ENCODE measurements around the gene SIGLEC11. TPM values are rescaled to one million over a fixed set of nuclear protein-coding genes. Genes with fewer than 3 reads are reported as not detected.
A peak's percentile ranks its signal among the peaks of the same experiment; 100 is the strongest.

The SIGLEC11 gene
- total and polyA plus RNA-seq, 2 of the 13 experiments (the other 11 are each of a cell fraction or from before 2014, with no cell fraction given), result not detected

DNA sequence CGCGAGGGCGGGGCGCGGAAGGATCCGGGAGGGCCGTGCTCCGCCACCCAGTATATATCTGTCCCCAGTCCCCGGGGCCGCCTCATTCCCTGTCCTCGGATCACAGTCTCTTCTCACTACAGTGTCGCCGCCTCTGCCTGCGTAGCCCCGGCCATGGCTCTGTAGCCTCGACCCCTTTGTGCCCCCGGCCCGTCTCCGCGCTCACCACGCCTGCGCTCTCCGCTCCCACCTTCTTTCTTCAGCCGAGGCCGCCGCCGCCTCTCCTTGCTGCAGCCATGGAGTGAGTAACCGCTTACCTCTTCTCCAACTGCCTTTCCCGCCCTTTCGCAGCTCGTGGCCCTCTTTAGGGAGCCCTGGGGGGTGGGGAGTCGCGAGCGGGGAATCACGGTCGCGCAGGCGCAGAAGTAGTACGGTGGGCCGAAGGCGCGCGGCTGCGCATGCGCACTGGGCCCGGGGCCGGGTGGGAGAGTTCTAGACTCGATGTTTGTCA, 31.8 kb downstream of the SIGLEC11 start, which contains the start of the genes ATF5 and NUP62 (continued):
- TF ChIP-seq ZNF256 (CRISPR knock-in tag; conservative IDR thresholded peaks at IDR 0.05), result peak; percentile 87; the same call in 1 of the 2 replicates
- TF ChIP-seq ZFX (CRISPR knock-in tag; IDR thresholded peaks at IDR 0.05; ENCODE audit: low read depth), result peak; percentile 89
- no peak for TF ChIP-seq MAFF (IDR thresholded peaks at IDR 0.05; ENCODE audit: low read depth, low read length)
- TF ChIP-seq ZNF777 (CRISPR knock-in tag; IDR thresholded peaks at IDR 0.05), result no peak; the same call in 1 of the 2 replicates
- no peak for TF ChIP-seq ZNF672 (CRISPR knock-in tag; IDR thresholded peaks at IDR 0.05)
- TF ChIP-seq, protein P1, sequence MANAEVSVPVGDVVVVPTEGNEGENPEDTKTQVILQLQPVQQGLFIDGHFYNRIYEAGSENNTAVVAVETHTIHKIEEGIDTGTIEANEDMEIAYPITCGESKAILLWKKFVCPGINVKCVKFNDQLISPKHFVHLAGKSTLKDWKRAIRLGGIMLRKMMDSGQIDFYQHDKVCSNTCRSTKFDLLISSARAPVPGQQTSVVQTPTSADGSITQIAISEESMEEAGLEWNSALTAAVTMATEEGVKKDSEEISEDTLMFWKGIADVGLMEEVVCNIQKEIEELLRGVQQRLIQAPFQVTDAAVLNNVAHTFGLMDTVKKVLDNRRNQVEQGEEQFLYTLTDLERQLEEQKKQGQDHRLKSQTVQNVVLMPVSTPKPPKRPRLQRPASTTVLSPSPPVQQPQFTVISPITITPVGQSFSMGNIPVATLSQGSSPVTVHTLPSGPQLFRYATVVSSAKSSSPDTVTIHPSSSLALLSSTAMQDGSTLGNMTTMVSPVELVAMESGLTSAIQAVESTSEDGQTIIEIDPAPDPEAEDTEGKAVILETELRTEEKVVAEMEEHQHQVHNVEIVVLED (CRISPR knock-in tag; IDR thresholded peaks at IDR 0.05; ENCODE audit: borderline replicate concordance), result peak; percentile 72; the same call in 1 of the 2 replicates
- TF ChIP-seq, protein P2, sequence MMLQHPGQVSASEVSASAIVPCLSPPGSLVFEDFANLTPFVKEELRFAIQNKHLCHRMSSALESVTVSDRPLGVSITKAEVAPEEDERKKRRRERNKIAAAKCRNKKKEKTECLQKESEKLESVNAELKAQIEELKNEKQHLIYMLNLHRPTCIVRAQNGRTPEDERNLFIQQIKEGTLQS (CRISPR knock-in tag; IDR thresholded peaks at IDR 0.05), result peak; percentile 14; the same call in 1 of the 2 replicates
- TF ChIP-seq, protein P3, sequence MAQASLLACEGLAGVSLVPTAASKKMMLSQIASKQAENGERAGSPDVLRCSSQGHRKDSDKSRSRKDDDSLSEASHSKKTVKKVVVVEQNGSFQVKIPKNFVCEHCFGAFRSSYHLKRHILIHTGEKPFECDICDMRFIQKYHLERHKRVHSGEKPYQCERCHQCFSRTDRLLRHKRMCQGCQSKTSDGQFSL (CRISPR knock-in tag; IDR thresholded peaks at IDR 0.05), result peak; percentile 77; the same call in 1 of the 2 replicates
- peak; percentile 25; the same call in 1 of the 2 replicates for TF ChIP-seq NR3C1 (CRISPR knock-in tag; IDR thresholded peaks at IDR 0.05)
- no peak for TF ChIP-seq FOSL1 (CRISPR knock-in tag; IDR thresholded peaks at IDR 0.05; ENCODE audit: borderline replicate concordance)
- peak; percentile 71; the same call in 1 of the 2 replicates for TF ChIP-seq SAFB2 (CRISPR knock-in tag; IDR thresholded peaks at IDR 0.05; ENCODE audit: borderline replicate concordance, low read depth)
- TF ChIP-seq, protein P4, sequence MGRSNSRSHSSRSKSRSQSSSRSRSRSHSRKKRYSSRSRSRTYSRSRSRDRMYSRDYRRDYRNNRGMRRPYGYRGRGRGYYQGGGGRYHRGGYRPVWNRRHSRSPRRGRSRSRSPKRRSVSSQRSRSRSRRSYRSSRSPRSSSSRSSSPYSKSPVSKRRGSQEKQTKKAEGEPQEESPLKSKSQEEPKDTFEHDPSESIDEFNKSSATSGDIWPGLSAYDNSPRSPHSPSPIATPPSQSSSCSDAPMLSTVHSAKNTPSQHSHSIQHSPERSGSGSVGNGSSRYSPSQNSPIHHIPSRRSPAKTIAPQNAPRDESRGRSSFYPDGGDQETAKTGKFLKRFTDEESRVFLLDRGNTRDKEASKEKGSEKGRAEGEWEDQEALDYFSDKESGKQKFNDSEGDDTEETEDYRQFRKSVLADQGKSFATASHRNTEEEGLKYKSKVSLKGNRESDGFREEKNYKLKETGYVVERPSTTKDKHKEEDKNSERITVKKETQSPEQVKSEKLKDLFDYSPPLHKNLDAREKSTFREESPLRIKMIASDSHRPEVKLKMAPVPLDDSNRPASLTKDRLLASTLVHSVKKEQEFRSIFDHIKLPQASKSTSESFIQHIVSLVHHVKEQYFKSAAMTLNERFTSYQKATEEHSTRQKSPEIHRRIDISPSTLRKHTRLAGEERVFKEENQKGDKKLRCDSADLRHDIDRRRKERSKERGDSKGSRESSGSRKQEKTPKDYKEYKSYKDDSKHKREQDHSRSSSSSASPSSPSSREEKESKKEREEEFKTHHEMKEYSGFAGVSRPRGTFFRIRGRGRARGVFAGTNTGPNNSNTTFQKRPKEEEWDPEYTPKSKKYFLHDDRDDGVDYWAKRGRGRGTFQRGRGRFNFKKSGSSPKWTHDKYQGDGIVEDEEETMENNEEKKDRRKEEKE (IDR thresholded peaks at IDR 0.05), result no peak
- no peak for TF ChIP-seq ZNF17 (CRISPR knock-in tag; IDR thresholded peaks at IDR 0.05)
- peak; percentile 24; the same call in 1 of the 2 replicates for TF ChIP-seq ZC3H4 (CRISPR knock-in tag; IDR thresholded peaks at IDR 0.05; ENCODE audit: borderline replicate concordance)
- 0 out of 2 replicates have a peak, but pooled peaks have one; percentile 27 for TF ChIP-seq RARG (CRISPR knock-in tag; IDR thresholded peaks at IDR 0.05; ENCODE audit: low read depth)
- peak; percentile 76; the same call in 1 of the 2 replicates for TF ChIP-seq ARNT2 (CRISPR knock-in tag; IDR thresholded peaks at IDR 0.05; ENCODE audit: low read depth)
- TF ChIP-seq ZFP36 (IDR thresholded peaks at IDR 0.05; ENCODE audit: borderline replicate concordance, low read depth, low read length, partially characterized antibody), result no peak
- TF ChIP-seq ZNF276 (CRISPR knock-in tag; IDR thresholded peaks at IDR 0.05; ENCODE audit: low read depth), result peak; percentile 42; the same call in 1 of the 2 replicates
- no peak for TF ChIP-seq ZMYM3 (CRISPR knock-in tag; IDR thresholded peaks at IDR 0.05)
- TF ChIP-seq PRPF4 (IDR thresholded peaks at IDR 0.05; ENCODE audit: low read depth, low read length, poor library complexity, severe bottlenecking), result no peak
- TF ChIP-seq FOXP4 (CRISPR knock-in tag; IDR thresholded peaks at IDR 0.05), result no peak; the same call in 1 of the 2 replicates
